GM12864 (cell line): ENCODE measurements around the gene LPAR5.

Experiments
- DNase-seq: peaks from one replicate; pipeline ENCODE4 v3.0.0-alpha.2; 2011; ENCODE audit warnings: low read depth
- H3K4me3 ChIP-seq: 2 replicates; pipeline ENCODE4 v1.5.1; 2011; ENCODE audit warnings: mild to moderate bottlenecking, low read depth, low read length, control low read depth
- TF ChIP-seq, protein P1 (sequence below): IDR thresholded peaks from 2 replicates; pipeline ENCODE4 v1.5.1; 2011; ENCODE audit warnings: low read depth, mild to moderate bottlenecking, moderate library complexity, low read length, control low read depth, inconsistent platforms; ENCODE audit errors: missing control alignments

The LPAR5 gene

GRCh38 chr12:6630736-6631135 is 5.0 kb downstream of the LPAR5 start:
- DNase-seq, result no peak
- TF ChIP-seq, protein P1, sequence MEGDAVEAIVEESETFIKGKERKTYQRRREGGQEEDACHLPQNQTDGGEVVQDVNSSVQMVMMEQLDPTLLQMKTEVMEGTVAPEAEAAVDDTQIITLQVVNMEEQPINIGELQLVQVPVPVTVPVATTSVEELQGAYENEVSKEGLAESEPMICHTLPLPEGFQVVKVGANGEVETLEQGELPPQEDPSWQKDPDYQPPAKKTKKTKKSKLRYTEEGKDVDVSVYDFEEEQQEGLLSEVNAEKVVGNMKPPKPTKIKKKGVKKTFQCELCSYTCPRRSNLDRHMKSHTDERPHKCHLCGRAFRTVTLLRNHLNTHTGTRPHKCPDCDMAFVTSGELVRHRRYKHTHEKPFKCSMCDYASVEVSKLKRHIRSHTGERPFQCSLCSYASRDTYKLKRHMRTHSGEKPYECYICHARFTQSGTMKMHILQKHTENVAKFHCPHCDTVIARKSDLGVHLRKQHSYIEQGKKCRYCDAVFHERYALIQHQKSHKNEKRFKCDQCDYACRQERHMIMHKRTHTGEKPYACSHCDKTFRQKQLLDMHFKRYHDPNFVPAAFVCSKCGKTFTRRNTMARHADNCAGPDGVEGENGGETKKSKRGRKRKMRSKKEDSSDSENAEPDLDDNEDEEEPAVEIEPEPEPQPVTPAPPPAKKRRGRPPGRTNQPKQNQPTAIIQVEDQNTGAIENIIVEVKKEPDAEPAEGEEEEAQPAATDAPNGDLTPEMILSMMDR, result no peak
- peak overlapping the region; percentile 52 for H3K4me3 ChIP-seq

GRCh38 chr12:6627616-6628015 is 8.1 kb downstream of the LPAR5 start:
- TF ChIP-seq, protein P1, result no peak
- no peak for DNase-seq
- H3K4me3 ChIP-seq, result peak overlapping the region; percentile 32

- peak overlapping the region; percentile 32; the same call in 1 of the 2 replicates for H3K4me3 ChIP-seq
- DNase-seq, result no peak
- TF ChIP-seq, protein P1, result no peak
Observed at GRCh38 chr12:6626654-6627283, 9.0 kb downstream of the LPAR5 start.

DNA sequence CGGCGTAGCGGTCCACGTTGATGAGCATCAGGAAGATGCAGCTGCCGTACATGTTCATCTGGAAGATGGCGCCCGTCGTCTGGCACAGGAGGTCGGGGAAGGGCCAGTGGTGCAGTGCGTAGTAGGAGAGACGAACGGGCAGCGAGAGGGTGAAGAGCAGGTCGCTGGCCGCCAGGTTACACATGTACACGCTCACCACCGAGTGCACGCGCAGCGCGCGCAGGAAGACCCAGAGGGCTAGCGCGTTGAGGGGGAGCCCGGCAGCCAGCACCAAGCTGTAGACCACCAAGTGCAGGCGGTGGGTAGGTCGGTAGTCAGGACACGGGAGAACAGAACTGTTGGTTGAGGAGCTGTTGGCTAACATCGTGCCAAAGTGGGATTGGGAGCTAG is 14.9 kb downstream of the LPAR5 start:
- TF ChIP-seq, protein P1, result no peak
- DNase-seq, result no peak
- H3K4me3 ChIP-seq, result no peak overlapping the region

DNA sequence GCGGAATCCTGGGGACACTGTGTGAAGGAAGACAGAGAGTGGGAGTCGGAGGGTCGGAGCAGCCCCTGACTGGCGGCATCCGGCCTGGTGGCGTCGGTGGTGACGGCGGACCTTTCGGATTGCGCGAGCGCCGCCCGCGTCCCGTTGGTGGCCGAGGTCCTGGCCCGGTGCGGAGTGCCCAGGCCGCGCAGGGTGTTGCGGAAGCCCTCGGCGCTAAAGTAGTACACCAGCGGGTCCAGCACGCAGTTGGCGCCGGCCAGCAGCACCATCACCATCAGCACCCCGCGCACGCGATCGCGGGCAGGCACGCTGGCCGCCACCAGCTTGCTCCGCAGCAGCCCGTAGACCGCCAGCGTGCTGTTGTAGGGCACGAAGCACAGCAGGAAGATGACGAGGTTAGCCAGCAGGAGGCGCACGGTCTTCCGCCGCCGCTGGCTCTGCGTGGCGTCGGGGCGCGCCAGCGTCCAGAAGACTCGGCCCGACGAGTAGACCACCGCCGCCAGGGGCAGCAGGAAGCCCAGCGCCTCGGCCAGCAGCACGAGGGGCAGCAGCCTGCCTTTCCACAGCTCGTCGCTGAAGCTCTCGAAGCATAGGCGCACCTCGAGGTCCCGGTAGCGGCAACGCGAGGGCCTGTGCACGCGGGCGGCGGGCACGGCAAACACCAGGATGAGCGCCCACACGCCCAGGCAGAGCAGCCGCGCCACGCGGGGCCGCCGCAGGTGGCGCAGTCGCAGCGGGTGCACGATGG is 15.4 kb downstream of the LPAR5 start:
- no peak overlapping the region for H3K4me3 ChIP-seq
- no peak for DNase-seq
- TF ChIP-seq, protein P1, result no peak

GRCh38 chr12:6618483-6619225 is 17.1 kb downstream of the LPAR5 start:
- DNase-seq, result no peak
- TF ChIP-seq, protein P1, result no peak

More at GRCh38 chr12:6618483-6619225, 17.1 kb downstream of the LPAR5 start:
- H3K4me3 ChIP-seq, result no peak overlapping the region
